ENCODE measurements around the gene GPR139. TPM values are rescaled to one million over a fixed set of nuclear protein-coding genes. Genes with fewer than 3 reads are reported as not detected.

GPR139 gene
- total RNA-seq, 1 experiment from 2014 or later = not detected

DNA sequence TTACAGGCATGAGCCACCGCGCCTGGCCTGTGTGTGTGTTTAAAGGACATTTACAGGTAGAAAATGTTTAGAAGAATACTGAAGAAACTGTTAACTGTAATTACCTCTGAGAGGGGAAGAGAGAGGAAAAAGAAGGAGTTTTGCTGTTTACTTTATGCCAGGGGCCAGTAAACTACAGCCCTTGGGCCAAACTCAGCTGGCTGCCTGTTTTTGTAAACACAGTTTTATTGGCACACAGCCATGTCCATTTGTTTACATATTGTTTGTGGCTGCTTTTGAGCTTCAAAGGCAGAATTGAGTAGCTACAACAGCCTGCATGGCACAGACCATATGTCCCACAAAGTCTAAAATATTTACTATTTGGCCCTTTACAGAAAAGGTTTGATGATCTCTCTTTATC, 76.4 kb downstream of the GPR139 start:
- ChIA-PET CTCF (no interaction called here), POLR2A (ENCODE audit: unreplicated experiment) (no interaction called here)
- DNase-seq (no peak), ATAC-seq (no peak)
- Histone ChIP-seq H3F3A (ENCODE audit: low read length, unreplicated experiment) (no peaks in the 10 kb centered on the region), H3K27ac (ENCODE audit: low read length) (no peak overlapping the region), H3K27me3 (ENCODE audit: low read length) (no peaks in the 10 kb centered on the region; the same call in 1 of the 2 replicates), H3K4me3 (ENCODE audit: low read length) (no peak overlapping the region), H3K9me3 (ENCODE audit: low read length) (no peaks in the 10 kb centered on the region), H2AFZ (ENCODE audit: low read length) (no peak overlapping the region), H3K79me2 (ENCODE audit: low read length) (no peaks in the 10 kb centered on the region), H4K20me1 (ENCODE audit: low read length) (no peaks in the 10 kb centered on the region), H3K9ac (ENCODE audit: low read length) (no peak overlapping the region), H3K4me1 (ENCODE audit: insufficient read depth, low read length) (no peaks in the 10 kb centered on the region), H3K4me2 (ENCODE audit: low read length) (no peak overlapping the region), H3K9me2 (replicated peaks; ENCODE audit: low read length) (no peaks in the 10 kb centered on the region), H3K36me3 (ENCODE audit: low read depth, low read length) (no peaks in the 10 kb centered on the region)
- BruUV-seq (replicated peaks) = no TSS peak
- intact Hi-C loops (cut with micrococcal nuclease) = no loop called here
- TF ChIP-seq, protein P1, sequence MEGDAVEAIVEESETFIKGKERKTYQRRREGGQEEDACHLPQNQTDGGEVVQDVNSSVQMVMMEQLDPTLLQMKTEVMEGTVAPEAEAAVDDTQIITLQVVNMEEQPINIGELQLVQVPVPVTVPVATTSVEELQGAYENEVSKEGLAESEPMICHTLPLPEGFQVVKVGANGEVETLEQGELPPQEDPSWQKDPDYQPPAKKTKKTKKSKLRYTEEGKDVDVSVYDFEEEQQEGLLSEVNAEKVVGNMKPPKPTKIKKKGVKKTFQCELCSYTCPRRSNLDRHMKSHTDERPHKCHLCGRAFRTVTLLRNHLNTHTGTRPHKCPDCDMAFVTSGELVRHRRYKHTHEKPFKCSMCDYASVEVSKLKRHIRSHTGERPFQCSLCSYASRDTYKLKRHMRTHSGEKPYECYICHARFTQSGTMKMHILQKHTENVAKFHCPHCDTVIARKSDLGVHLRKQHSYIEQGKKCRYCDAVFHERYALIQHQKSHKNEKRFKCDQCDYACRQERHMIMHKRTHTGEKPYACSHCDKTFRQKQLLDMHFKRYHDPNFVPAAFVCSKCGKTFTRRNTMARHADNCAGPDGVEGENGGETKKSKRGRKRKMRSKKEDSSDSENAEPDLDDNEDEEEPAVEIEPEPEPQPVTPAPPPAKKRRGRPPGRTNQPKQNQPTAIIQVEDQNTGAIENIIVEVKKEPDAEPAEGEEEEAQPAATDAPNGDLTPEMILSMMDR (conservative IDR thresholded peaks at IDR 0.05; ENCODE audit: low read depth, low read length) = no peak
- TF ChIP-seq EZH2 (IDR thresholded peaks at IDR 0.05; ENCODE audit: low read length, unreplicated experiment) (no peak), EZH2phosphoT487 (IDR thresholded peaks at IDR 0.05; ENCODE audit: borderline replicate concordance, low read length) (no peak)

DNA sequence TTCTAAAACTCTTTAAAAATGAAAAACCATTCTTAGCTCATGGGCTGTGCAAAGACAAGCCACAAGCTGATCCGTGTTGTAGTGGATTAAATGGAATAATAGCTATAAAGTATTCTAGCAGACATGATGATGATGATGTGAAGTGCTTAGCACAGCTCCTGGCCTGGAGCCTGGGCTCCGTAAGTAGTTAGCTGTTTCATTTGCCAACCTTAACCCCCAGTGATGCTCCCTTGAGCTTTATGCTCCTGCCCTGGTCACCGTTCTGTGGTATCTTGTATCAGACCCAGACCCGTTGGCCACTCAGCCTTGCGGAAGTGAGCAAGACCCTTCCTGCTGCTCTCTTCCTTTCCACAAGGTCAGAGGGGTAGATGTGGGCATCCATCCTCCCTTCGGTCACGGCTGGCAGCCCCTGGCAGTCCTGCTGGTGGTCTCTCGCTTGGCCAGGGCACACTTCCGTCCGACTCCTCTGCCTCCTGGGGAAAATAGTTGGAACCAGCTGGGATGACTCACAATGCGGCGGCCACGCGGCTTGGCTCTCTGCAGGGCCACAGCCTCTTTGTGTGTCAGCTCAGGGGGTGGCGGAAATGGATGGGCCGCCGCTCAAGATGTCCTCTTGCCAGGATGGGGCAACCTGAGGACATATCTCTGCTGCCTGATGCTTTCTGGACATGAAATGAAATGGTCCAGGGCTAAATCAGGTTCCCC, 79.1 kb downstream of the GPR139 start:
- no peak for TF ChIP-seq EZH2 (IDR thresholded peaks at IDR 0.05; ENCODE audit: low read length, unreplicated experiment)
- no peak for TF ChIP-seq EZH2phosphoT487 (IDR thresholded peaks at IDR 0.05; ENCODE audit: borderline replicate concordance, low read length)
- TF ChIP-seq, protein P1 (conservative IDR thresholded peaks at IDR 0.05; ENCODE audit: low read depth, low read length) = no peak
- Histone ChIP-seq H3K27ac (ENCODE audit: low read length) (no peak overlapping the region), H3K9me3 (ENCODE audit: low read length) (no peaks in the 10 kb centered on the region), H3K4me1 (ENCODE audit: insufficient read depth, low read length) (no peaks in the 10 kb centered on the region), H3K27me3 (ENCODE audit: low read length) (no peaks in the 10 kb centered on the region; the same call in none of the 2 replicates), H3K9ac (ENCODE audit: low read length) (no peak overlapping the region), H3K36me3 (ENCODE audit: low read depth, low read length) (no peaks in the 10 kb centered on the region), H3K4me3 (ENCODE audit: low read length) (no peak overlapping the region), H3K79me2 (ENCODE audit: low read length) (no peaks in the 10 kb centered on the region), H2AFZ (ENCODE audit: low read length) (no peak overlapping the region), H4K20me1 (ENCODE audit: low read length) (no peaks in the 10 kb centered on the region), H3K9me2 (replicated peaks; ENCODE audit: low read length) (no peaks in the 10 kb centered on the region), H3F3A (ENCODE audit: low read length, unreplicated experiment) (no peaks in the 10 kb centered on the region), H3K4me2 (ENCODE audit: low read length) (no peak overlapping the region)
- no peak for ATAC-seq
- POLR2A ChIA-PET (ENCODE audit: unreplicated experiment) = no interaction called here
- no TSS peak for BruUV-seq (replicated peaks)
- intact Hi-C loops (cut with micrococcal nuclease) = no loop called here
- CTCF ChIA-PET = no interaction called here
- DNase-seq = no peak

DNA sequence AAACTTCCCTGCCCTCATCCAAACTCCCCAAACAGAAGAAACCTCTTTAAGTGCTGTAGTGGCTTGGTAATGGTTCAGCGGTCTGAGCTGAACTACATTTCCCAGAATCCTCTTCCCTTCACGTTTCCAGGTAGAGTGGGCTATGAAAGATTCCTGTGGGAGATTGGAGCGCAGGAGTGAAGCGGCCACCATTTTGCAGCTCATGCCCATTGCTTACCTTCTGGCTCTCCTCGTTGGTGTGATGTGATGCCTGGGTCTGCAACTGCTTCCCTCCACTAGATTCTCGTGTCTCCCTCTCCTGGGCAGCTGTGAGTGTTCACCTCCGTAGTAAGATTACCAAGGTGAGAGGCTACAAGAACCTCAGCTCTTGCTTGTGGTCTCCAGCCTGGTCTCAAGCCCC, 82.1 kb downstream of the GPR139 start:
- Histone ChIP-seq H3K27me3 (ENCODE audit: low read length) (no peaks in the 10 kb centered on the region; the same call in none of the 2 replicates), H3K9me3 (ENCODE audit: low read length) (no peaks in the 10 kb centered on the region), H3K4me2 (ENCODE audit: low read length) (no peak overlapping the region), H3K4me3 (ENCODE audit: low read length) (no peak overlapping the region), H3K79me2 (ENCODE audit: low read length) (no peaks in the 10 kb centered on the region), H3K36me3 (ENCODE audit: low read depth, low read length) (no peaks in the 10 kb centered on the region), H4K20me1 (ENCODE audit: low read length) (no peaks in the 10 kb centered on the region), H3K4me1 (ENCODE audit: insufficient read depth, low read length) (no peaks in the 10 kb centered on the region), H3F3A (ENCODE audit: low read length, unreplicated experiment) (no peaks in the 10 kb centered on the region), H3K9me2 (replicated peaks; ENCODE audit: low read length) (no peaks in the 10 kb centered on the region), H3K27ac (ENCODE audit: low read length) (no peak overlapping the region), H3K9ac (ENCODE audit: low read length) (no peak overlapping the region), H2AFZ (ENCODE audit: low read length) (no peak overlapping the region)
- no peak for TF ChIP-seq EZH2 (IDR thresholded peaks at IDR 0.05; ENCODE audit: low read length, unreplicated experiment)
- TF ChIP-seq EZH2phosphoT487 (IDR thresholded peaks at IDR 0.05; ENCODE audit: borderline replicate concordance, low read length) = no peak
- TF ChIP-seq, protein P1 (conservative IDR thresholded peaks at IDR 0.05; ENCODE audit: low read depth, low read length) = no peak
- CTCF ChIA-PET = no interaction called here
- no peak for ATAC-seq
- POLR2A ChIA-PET (ENCODE audit: unreplicated experiment) = no interaction called here
- BruUV-seq (replicated peaks) = no TSS peak
- no peak for DNase-seq
- intact Hi-C loops (cut with micrococcal nuclease) = no loop called here

Measured in PC-3 (cell line).